Liver (tissue), 9 donors: ENCODE results near the gene WDR36. TPM values are rescaled to one million over a fixed set of nuclear protein-coding genes. Genes with fewer than 3 reads are reported as not detected.

Experiments
- DNase-seq: peaks from one replicate; pipeline ENCODE4 v3.0.0-alpha.2; 2017; ENCODE audit warnings: low spot score
- H3K27ac ChIP-seq, 2 donors: one replicate each; pipeline ENCODE4 v1.7.0; 2013; ENCODE audit warnings: inconsistent platforms in 2 of 2, low read length in 2 of 2, control low read depth in 1 of 2, low read depth in 1 of 2, mild to moderate bottlenecking in 1 of 2
- H3K27me3 ChIP-seq, 4 donors: one replicate each; pipeline versions ENCODE4 v1.6.1 to v1.7.0; 2013; ENCODE audit warnings: low read length in 3 of 4, inconsistent platforms in 1 of 4, mild to moderate bottlenecking in 1 of 4, moderate library complexity in 1 of 4; ENCODE audit not compliant: control insufficient read depth in 4 of 4, insufficient read depth in 4 of 4
- H3K36me3 ChIP-seq, 4 donors: one replicate each; pipeline versions ENCODE4 v1.6.1 to v1.7.0; 2013; ENCODE audit warnings: low read length in 3 of 4, mild to moderate bottlenecking in 3 of 4, low read depth in 1 of 4, moderate library complexity in 1 of 4; ENCODE audit not compliant: control insufficient read depth in 4 of 4, insufficient read depth in 3 of 4
- H3K4me1 ChIP-seq, 4 donors: one replicate each; pipeline versions ENCODE4 v1.6.1 to v1.7.0; 2013; ENCODE audit warnings: low read length in 3 of 4, mild to moderate bottlenecking in 3 of 4, moderate library complexity in 1 of 4; ENCODE audit not compliant: control insufficient read depth in 4 of 4, insufficient read depth in 4 of 4
- H3K4me3 ChIP-seq, 3 donors: one replicate each; pipeline versions ENCODE4 v1.6.1 to v1.7.0; 2013; ENCODE audit warnings: low read length in 3 of 3, control low read depth in 1 of 3, low read depth in 1 of 3, mild to moderate bottlenecking in 1 of 3
- H3K9ac ChIP-seq, 2 donors: one replicate each; pipeline ENCODE4 v1.7.0; 2013; ENCODE audit warnings: low read length in 2 of 2, mild to moderate bottlenecking in 2 of 2, moderate library complexity in 2 of 2, control low read depth in 1 of 2, low read depth in 1 of 2
- H3K9me3 ChIP-seq, 4 donors: one replicate each; pipeline versions ENCODE4 v1.6.1 to v1.7.0; 2013; ENCODE audit warnings: low read length in 3 of 4; ENCODE audit not compliant: control insufficient read depth in 4 of 4
- ATF3 ChIP-seq: IDR thresholded peaks from 2 replicates; pipeline ENCODE4 v1.6.1; 2016; ENCODE audit warnings: antibody characterized with exemption
- CTCF ChIP-seq: fragments of 150-350 bp; IDR thresholded peaks from 2 replicates; pipeline ENCODE4 v1.5.1; 2017; ENCODE audit warnings: improper control_type of control experiment, low read depth, low read length; ENCODE audit not compliant: missing input control
- EGR1 ChIP-seq, 2 donors: IDR thresholded peaks; 2 replicates each; pipeline ENCODE4 v1.6.1; 2016 to 2018; ENCODE audit warnings: antibody characterized with exemption in 2 of 2, low read depth in 2 of 2
- FOXA2 ChIP-seq: IDR thresholded peaks from 2 replicates; pipeline ENCODE4 v1.6.1; 2016; ENCODE audit warnings: antibody characterized with exemption
- GABPA ChIP-seq, 2 donors: IDR thresholded peaks in 1 of 2; conservative IDR thresholded peaks in 1 of 2; 2 replicates each; pipeline ENCODE4 v1.6.1; 2016; ENCODE audit warnings: antibody characterized with exemption in 2 of 2, mild to moderate bottlenecking in 1 of 2, moderate library complexity in 1 of 2
- HNF4A ChIP-seq, 2 donors: conservative IDR thresholded peaks; 2 replicates each; pipeline ENCODE4 v1.6.1; 2016; ENCODE audit warnings: antibody characterized with exemption in 2 of 2, mild to moderate bottlenecking in 2 of 2
- HNF4G ChIP-seq: IDR thresholded peaks from 2 replicates; pipeline ENCODE4 v1.6.1; 2016; ENCODE audit warnings: antibody characterized with exemption
- JUND ChIP-seq, 2 donors: IDR thresholded peaks; 2 replicates each; pipeline ENCODE4 v1.6.1; 2016; ENCODE audit warnings: antibody characterized with exemption in 2 of 2
- MAX ChIP-seq: IDR thresholded peaks from 2 replicates; pipeline ENCODE4 v1.6.1; 2016; ENCODE audit warnings: antibody characterized with exemption
- NR2F2 ChIP-seq: IDR thresholded peaks from 2 replicates; pipeline ENCODE4 v1.6.1; 2016; ENCODE audit warnings: antibody characterized with exemption
- RAD21 ChIP-seq, 2 donors: IDR thresholded peaks; 2 replicates each; pipeline ENCODE4 v1.6.1; 2016; ENCODE audit warnings: antibody characterized with exemption in 2 of 2, mild to moderate bottlenecking in 2 of 2
- REST ChIP-seq: IDR thresholded peaks from 2 replicates; pipeline ENCODE4 v1.6.1; 2016; ENCODE audit warnings: antibody characterized with exemption, mild to moderate bottlenecking
- RXRA ChIP-seq, 2 donors: IDR thresholded peaks; 2 replicates each; pipeline ENCODE4 v1.6.1; 2017 to 2018; ENCODE audit warnings: antibody characterized with exemption in 2 of 2, mild to moderate bottlenecking in 1 of 2
- TAF1 ChIP-seq: conservative IDR thresholded peaks from 2 replicates; pipeline ENCODE4 v1.6.1; 2016; ENCODE audit warnings: antibody characterized with exemption, mild to moderate bottlenecking
- YY1 ChIP-seq: IDR thresholded peaks from 2 replicates; pipeline ENCODE4 v1.6.1; 2016; ENCODE audit warnings: antibody characterized with exemption, mild to moderate bottlenecking
- ZBTB33 ChIP-seq: IDR thresholded peaks from 2 replicates; pipeline ENCODE4 v1.6.1; 2016; ENCODE audit warnings: antibody characterized with exemption
- whole genome bisulfite sequencing: extraction: QIAGEN DNeasy Blood & Tissue Kit; methylation state at CpG from one replicate; pipeline ENCODE4 v1.1.7; 2013; 5-methylcytosine and 5-hydroxymethylcytosine counted together
- polyA plus RNA-seq, 2 donors: library from polyadenylated mRNA; stranded (reverse) in 1 of 2; unstranded in 1 of 2; fragments of 200-250 nt in 1 of 2; fragments of >200 nt in 1 of 2; fragmentation: Nextera tagmentation in 1 of 2; extraction: Ambion mirVana in 1 of 2; gene quantifications; one replicate each; pipeline versions ENCODE4 v1.2.1 to v1.2.3, GENCODE V29; 2013 to 2015
- total RNA-seq, 2 donors: library from RNA; depleted of rRNA; stranded (reverse); fragments of >200 nt; gene quantifications; one replicate each; pipeline ENCODE4 v1.2.3, GENCODE V29; 2014
- donor health status: healthy.
- donor health status: healthy.
- donor health status: healthy.
- donor health status: healthy.
- donor health status: healthy.

WDR36 gene
- total and polyA plus RNA-seq, 4 donors: 5.2 to 25.7 (median 12.1) TPM

- Histone ChIP-seq H3K27ac (no peak overlapping the region), H3K4me3 (no peak overlapping the region), H3K9ac (no peak overlapping the region), H3K27me3 (no peaks in the 10 kb centered on the region), H3K4me1 (no peaks in the 10 kb centered on the region), H3K36me3 (peaks cover 1 to 24% (median 14%) of the 10 kb centered on the region in 4 donors), H3K9me3 (no peaks in the 10 kb centered on the region)
- no peak for DNase-seq
- 91% methylated on average over 3 of the region's 3 CpGs for WGBS
- TF ChIP-seq RAD21 (IDR thresholded peaks at IDR 0.05) (no peak), HNF4A (conservative IDR thresholded peaks at IDR 0.05) (no peak), NR2F2 (no peak), RXRA (IDR thresholded peaks at IDR 0.05) (no peak), ATF3 (no peak), ZBTB33 (no peak), FOXA2 (no peak), JUND (IDR thresholded peaks at IDR 0.05) (no peak), TAF1 (no peak), REST (no peak), YY1 (no peak), EGR1 (IDR thresholded peaks at IDR 0.05; ENCODE audit: low read depth in 2 of 2) (no peak), CTCF (no peak), GABPA (IDR thresholded peaks at IDR 0.05 in 1 of 2, conservative IDR thresholded peaks at IDR 0.05 in 1 of 2) (no peak)
These were observed 37.8 kb downstream of the WDR36 start for GRCh38 chr5:111129938-111130337.

- no peaks in the 10 kb centered on the region for H3K27me3 ChIP-seq
- no peak overlapping the region for H3K9ac ChIP-seq
- H3K27ac ChIP-seq: no peak overlapping the region
- no peak for DNase-seq
- no peak overlapping the region for H3K4me3 ChIP-seq
- 75% methylated on average over 2 of the region's 2 CpGs for WGBS
- peaks cover 1 to 10% (median 8%) of the 10 kb centered on the region in 4 donors for H3K36me3 ChIP-seq
- peaks cover 2 to 5% (median 4%) of the 10 kb centered on the region in 4 donors for H3K4me1 ChIP-seq
- no peaks in the 10 kb centered on the region for H3K9me3 ChIP-seq
- TF ChIP-seq JUND (IDR thresholded peaks at IDR 0.05) (no peak), CTCF (no peak), MAX (no peak), ZBTB33 (no peak), YY1 (no peak), TAF1 (no peak), HNF4G (no peak)
These were observed 39.2 kb downstream of the WDR36 start for GRCh38 chr5:111131356-111131755.
